Measurements from ENCODE around the gene ZNF652.

GRCh38 chr17:49384951-49385350, 22.9 kb upstream of the ZNF652 start:
- TF ChIP-seq POLR2A (IDR thresholded peaks at IDR 0.05), result no peak
- TF ChIP-seq CTCF (IDR thresholded peaks at IDR 0.05), result no peak

Measured in Peyer's patch (tissue), 4 donors.